Liver (tissue), 9 donors: ENCODE data around the gene FUCA1. TPM values are rescaled to one million over a fixed set of nuclear protein-coding genes. Genes with fewer than 3 reads are reported as not detected.
"Not testable (repeated sequence)": the region's sequence is repeated elsewhere in the genome, so short reads cannot be mapped to it uniquely, and the experiment has no call there.

Experiments
- DNase-seq: peaks from one replicate; pipeline ENCODE4 v3.0.0-alpha.2; 2017; ENCODE audit warnings: low spot score
- H3K27ac ChIP-seq, 2 donors: one replicate each; pipeline ENCODE4 v1.7.0; 2013; ENCODE audit warnings: inconsistent platforms in 2 of 2, low read length in 2 of 2, control low read depth in 1 of 2, low read depth in 1 of 2, mild to moderate bottlenecking in 1 of 2
- H3K27me3 ChIP-seq, 4 donors: one replicate each; pipeline versions ENCODE4 v1.6.1 to v1.7.0; 2013; ENCODE audit warnings: low read length in 3 of 4, inconsistent platforms in 1 of 4, mild to moderate bottlenecking in 1 of 4, moderate library complexity in 1 of 4; ENCODE audit not compliant: control insufficient read depth in 4 of 4, insufficient read depth in 4 of 4
- H3K36me3 ChIP-seq, 4 donors: one replicate each; pipeline versions ENCODE4 v1.6.1 to v1.7.0; 2013; ENCODE audit warnings: low read length in 3 of 4, mild to moderate bottlenecking in 3 of 4, low read depth in 1 of 4, moderate library complexity in 1 of 4; ENCODE audit not compliant: control insufficient read depth in 4 of 4, insufficient read depth in 3 of 4
- H3K4me1 ChIP-seq, 4 donors: one replicate each; pipeline versions ENCODE4 v1.6.1 to v1.7.0; 2013; ENCODE audit warnings: low read length in 3 of 4, mild to moderate bottlenecking in 3 of 4, moderate library complexity in 1 of 4; ENCODE audit not compliant: control insufficient read depth in 4 of 4, insufficient read depth in 4 of 4
- H3K4me3 ChIP-seq, 3 donors: one replicate each; pipeline versions ENCODE4 v1.6.1 to v1.7.0; 2013; ENCODE audit warnings: low read length in 3 of 3, control low read depth in 1 of 3, low read depth in 1 of 3, mild to moderate bottlenecking in 1 of 3
- H3K9ac ChIP-seq, 2 donors: one replicate each; pipeline ENCODE4 v1.7.0; 2013; ENCODE audit warnings: low read length in 2 of 2, mild to moderate bottlenecking in 2 of 2, moderate library complexity in 2 of 2, control low read depth in 1 of 2, low read depth in 1 of 2
- H3K9me3 ChIP-seq, 4 donors: one replicate each; pipeline versions ENCODE4 v1.6.1 to v1.7.0; 2013; ENCODE audit warnings: low read length in 3 of 4; ENCODE audit not compliant: control insufficient read depth in 4 of 4
- EGR1 ChIP-seq, 2 donors: IDR thresholded peaks; 2 replicates each; pipeline ENCODE4 v1.6.1; 2016 to 2018; ENCODE audit warnings: antibody characterized with exemption in 2 of 2, low read depth in 2 of 2
- FOXA1 ChIP-seq: IDR thresholded peaks from 2 replicates; pipeline ENCODE4 v1.6.1; 2016; ENCODE audit warnings: antibody characterized with exemption
- GABPA ChIP-seq, 2 donors: IDR thresholded peaks in 1 of 2; conservative IDR thresholded peaks in 1 of 2; 2 replicates each; pipeline ENCODE4 v1.6.1; 2016; ENCODE audit warnings: antibody characterized with exemption in 2 of 2, mild to moderate bottlenecking in 1 of 2, moderate library complexity in 1 of 2
- HNF4G ChIP-seq: IDR thresholded peaks from 2 replicates; pipeline ENCODE4 v1.6.1; 2016; ENCODE audit warnings: antibody characterized with exemption
- JUND ChIP-seq, 2 donors: IDR thresholded peaks; 2 replicates each; pipeline ENCODE4 v1.6.1; 2016; ENCODE audit warnings: antibody characterized with exemption in 2 of 2
- MAX ChIP-seq: IDR thresholded peaks from 2 replicates; pipeline ENCODE4 v1.6.1; 2016; ENCODE audit warnings: antibody characterized with exemption
- RAD21 ChIP-seq, 2 donors: IDR thresholded peaks; 2 replicates each; pipeline ENCODE4 v1.6.1; 2016; ENCODE audit warnings: antibody characterized with exemption in 2 of 2, mild to moderate bottlenecking in 2 of 2
- REST ChIP-seq: IDR thresholded peaks from 2 replicates; pipeline ENCODE4 v1.6.1; 2016; ENCODE audit warnings: antibody characterized with exemption, mild to moderate bottlenecking
- RXRA ChIP-seq, 2 donors: IDR thresholded peaks; 2 replicates each; pipeline ENCODE4 v1.6.1; 2017 to 2018; ENCODE audit warnings: antibody characterized with exemption in 2 of 2, mild to moderate bottlenecking in 1 of 2
- TAF1 ChIP-seq: conservative IDR thresholded peaks from 2 replicates; pipeline ENCODE4 v1.6.1; 2016; ENCODE audit warnings: antibody characterized with exemption, mild to moderate bottlenecking
- YY1 ChIP-seq: IDR thresholded peaks from 2 replicates; pipeline ENCODE4 v1.6.1; 2016; ENCODE audit warnings: antibody characterized with exemption, mild to moderate bottlenecking
- ZBTB33 ChIP-seq: IDR thresholded peaks from 2 replicates; pipeline ENCODE4 v1.6.1; 2016; ENCODE audit warnings: antibody characterized with exemption
- WGBS: extraction: QIAGEN DNeasy Blood & Tissue Kit; methylation state at CpG from one replicate; pipeline ENCODE4 v1.1.7; 2013; 5-methylcytosine and 5-hydroxymethylcytosine counted together
- polyA plus RNA-seq, 2 donors: library from polyadenylated mRNA; stranded (reverse) in 1 of 2; unstranded in 1 of 2; fragments of 200-250 nt in 1 of 2; fragments of >200 nt in 1 of 2; fragmentation: Nextera tagmentation in 1 of 2; extraction: Ambion mirVana in 1 of 2; gene quantifications; one replicate each; pipeline versions ENCODE4 v1.2.1 to v1.2.3, GENCODE V29; 2013 to 2015
- total RNA-seq, 2 donors: library from RNA; depleted of rRNA; stranded (reverse); fragments of >200 nt; gene quantifications; one replicate each; pipeline ENCODE4 v1.2.3, GENCODE V29; 2014
- TF ChIP-seq, protein P1 (sequence below): IDR thresholded peaks from 2 replicates; pipeline ENCODE4 v1.6.1; 2016; ENCODE audit warnings: antibody characterized with exemption
- TF ChIP-seq, protein P2 (sequence below): fragments of 150-350 bp; IDR thresholded peaks from 2 replicates; pipeline ENCODE4 v1.5.1; 2017; ENCODE audit warnings: improper control_type of control experiment, low read depth, low read length; ENCODE audit not compliant: missing input control
- donor health status: healthy.
- donor health status: healthy.
- donor health status: healthy.
- donor health status: healthy.
- donor health status: healthy.

The FUCA1 gene
- total and polyA plus RNA-seq, 4 donors = 33.8 to 58.0 (median 44.7) TPM

DNA sequence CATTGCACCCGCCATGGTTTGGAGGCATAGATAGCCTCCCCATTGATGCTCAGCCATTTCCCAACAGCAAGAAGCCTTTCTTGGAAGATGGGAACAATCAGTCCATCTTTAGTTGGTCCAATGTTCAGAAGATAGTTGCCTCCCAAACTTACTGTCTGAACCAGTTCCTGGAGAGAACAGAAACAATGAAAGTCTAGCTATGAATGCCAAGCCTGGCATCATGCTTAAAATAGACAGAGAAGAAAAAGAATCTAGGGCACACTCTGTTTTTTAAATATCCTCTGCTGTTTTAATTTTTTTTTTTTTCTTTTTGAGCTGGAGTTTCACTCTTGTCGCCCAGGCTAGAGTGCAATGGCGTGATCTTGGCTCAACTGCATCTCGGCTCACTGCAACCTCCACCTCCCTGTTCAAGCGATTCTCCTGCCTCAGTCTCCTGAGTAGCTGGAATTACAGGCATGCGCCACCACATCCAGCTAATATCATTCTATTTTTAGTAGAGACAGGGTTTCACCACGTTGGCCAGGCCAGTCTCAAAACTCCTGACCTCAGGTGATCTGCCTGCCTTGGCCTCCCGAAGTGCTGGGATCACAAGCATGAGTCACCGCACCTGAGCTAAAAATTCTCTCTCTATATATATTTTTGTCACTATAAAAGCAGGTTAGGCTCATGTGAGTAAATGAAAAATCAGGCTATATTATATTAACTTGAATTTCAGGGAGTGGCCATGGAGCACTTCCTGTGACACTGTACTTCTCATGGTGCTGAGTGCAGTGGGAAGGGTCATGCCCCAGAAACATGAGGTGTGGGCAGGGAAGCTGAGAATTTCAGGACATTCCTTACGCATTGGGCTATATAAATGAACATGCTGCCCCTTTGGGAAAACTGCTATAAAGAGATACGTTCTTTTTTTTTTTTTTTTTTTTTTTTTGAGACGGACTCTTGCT lies 19.1 kb downstream of the FUCA1 start (continued):
- TF ChIP-seq, protein P1, sequence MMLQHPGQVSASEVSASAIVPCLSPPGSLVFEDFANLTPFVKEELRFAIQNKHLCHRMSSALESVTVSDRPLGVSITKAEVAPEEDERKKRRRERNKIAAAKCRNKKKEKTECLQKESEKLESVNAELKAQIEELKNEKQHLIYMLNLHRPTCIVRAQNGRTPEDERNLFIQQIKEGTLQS = no peak
- no peak for TF ChIP-seq ZBTB33
- no peak for TF ChIP-seq TAF1
- TF ChIP-seq HNF4G = no peak
- TF ChIP-seq RXRA (IDR thresholded peaks at IDR 0.05) = no peak

GRCh38 chr1:23847482-23848095 lies 20.5 kb downstream of the FUCA1 start:
- not testable (repeated sequence) for H3K27ac ChIP-seq, H3K9me3 ChIP-seq, DNase-seq, H3K4me3 ChIP-seq, H3K27me3 ChIP-seq, H3K9ac ChIP-seq, H3K4me1 ChIP-seq
- peaks cover 3 to 25% (median 18%) of the 10 kb centered on the region in 4 donors for H3K36me3 ChIP-seq
- 99% methylated on average over 2 of the region's 2 CpGs for WGBS

- no peaks in the 10 kb centered on the region for H3K4me1 ChIP-seq
- H3K27me3 ChIP-seq = no peaks in the 10 kb centered on the region
- TF ChIP-seq, protein P1 = no peak
- TF ChIP-seq MAX (no peak), JUND (IDR thresholded peaks at IDR 0.05) (no peak), FOXA1 (no peak), RAD21 (IDR thresholded peaks at IDR 0.05) (no peak), GABPA (IDR thresholded peaks at IDR 0.05 in 1 of 2, conservative IDR thresholded peaks at IDR 0.05 in 1 of 2) (no peak), YY1 (no peak), HNF4G (no peak), RXRA (IDR thresholded peaks at IDR 0.05) (no peak), EGR1 (IDR thresholded peaks at IDR 0.05; ENCODE audit: low read depth in 2 of 2) (no peak), REST (no peak)
- TF ChIP-seq, protein P2, sequence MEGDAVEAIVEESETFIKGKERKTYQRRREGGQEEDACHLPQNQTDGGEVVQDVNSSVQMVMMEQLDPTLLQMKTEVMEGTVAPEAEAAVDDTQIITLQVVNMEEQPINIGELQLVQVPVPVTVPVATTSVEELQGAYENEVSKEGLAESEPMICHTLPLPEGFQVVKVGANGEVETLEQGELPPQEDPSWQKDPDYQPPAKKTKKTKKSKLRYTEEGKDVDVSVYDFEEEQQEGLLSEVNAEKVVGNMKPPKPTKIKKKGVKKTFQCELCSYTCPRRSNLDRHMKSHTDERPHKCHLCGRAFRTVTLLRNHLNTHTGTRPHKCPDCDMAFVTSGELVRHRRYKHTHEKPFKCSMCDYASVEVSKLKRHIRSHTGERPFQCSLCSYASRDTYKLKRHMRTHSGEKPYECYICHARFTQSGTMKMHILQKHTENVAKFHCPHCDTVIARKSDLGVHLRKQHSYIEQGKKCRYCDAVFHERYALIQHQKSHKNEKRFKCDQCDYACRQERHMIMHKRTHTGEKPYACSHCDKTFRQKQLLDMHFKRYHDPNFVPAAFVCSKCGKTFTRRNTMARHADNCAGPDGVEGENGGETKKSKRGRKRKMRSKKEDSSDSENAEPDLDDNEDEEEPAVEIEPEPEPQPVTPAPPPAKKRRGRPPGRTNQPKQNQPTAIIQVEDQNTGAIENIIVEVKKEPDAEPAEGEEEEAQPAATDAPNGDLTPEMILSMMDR = no peak
- no peak for DNase-seq
- WGBS = 98% methylated on average over 2 of the region's 2 CpGs
- H3K9ac ChIP-seq = no peak overlapping the region
- H3K36me3 ChIP-seq = peaks cover 3 to 25% (median 18%) of the 10 kb centered on the region in 4 donors
- no peaks in the 10 kb centered on the region for H3K9me3 ChIP-seq
- no peak overlapping the region for H3K4me3 ChIP-seq
- no peak overlapping the region for H3K27ac ChIP-seq
These were observed 22.9 kb downstream of the FUCA1 start for GRCh38 chr1:23845163-23845562.
